ENCODE results near the gene LPAR6. TPM values are rescaled to one million over a fixed set of nuclear protein-coding genes. Genes with fewer than 3 reads are reported as not detected.

The LPAR6 gene
- total and polyA plus RNA-seq, 5 experiments from 2014 or later, result 7.3 to 14.7 (median 10.4) TPM

DNA sequence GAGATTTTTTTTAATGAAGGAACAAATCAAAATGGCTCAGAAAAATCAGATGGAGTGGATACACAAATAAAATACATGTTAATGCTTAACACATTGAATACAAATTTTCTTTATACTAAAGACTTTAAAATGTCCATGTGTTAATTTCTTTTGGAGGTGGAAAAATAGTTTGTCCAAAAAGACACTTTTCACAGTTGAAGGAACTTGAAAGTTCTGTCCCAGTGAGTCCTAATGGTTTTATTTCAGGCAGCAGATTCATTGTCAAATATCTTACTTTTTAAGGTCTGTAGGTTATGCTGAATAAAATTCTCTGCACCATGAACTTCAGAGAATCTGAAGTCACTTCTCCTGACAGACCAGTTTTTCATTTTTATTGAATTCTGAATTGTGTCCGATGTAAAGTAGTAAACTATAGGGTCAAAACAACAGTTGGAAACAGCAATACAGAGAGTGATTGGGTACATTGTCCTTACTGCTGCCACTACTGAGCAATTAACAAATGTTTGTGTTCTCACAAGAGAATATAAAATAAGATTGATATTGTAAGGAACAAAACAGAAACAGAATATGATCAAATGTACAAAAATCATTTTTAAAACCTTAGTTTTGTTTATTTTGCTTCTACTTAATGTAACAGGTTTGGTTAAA is 1.6 kb downstream of the LPAR6 start:
- Mint-ChIP-seq H3K4me1 (peaks cover 16 to 56% (median 38%) of the 10 kb centered on the region in 4 donors), H3K36me3 (peaks cover 0 to 3% (median 3%) of the 10 kb centered on the region in 3 donors)

DNA sequence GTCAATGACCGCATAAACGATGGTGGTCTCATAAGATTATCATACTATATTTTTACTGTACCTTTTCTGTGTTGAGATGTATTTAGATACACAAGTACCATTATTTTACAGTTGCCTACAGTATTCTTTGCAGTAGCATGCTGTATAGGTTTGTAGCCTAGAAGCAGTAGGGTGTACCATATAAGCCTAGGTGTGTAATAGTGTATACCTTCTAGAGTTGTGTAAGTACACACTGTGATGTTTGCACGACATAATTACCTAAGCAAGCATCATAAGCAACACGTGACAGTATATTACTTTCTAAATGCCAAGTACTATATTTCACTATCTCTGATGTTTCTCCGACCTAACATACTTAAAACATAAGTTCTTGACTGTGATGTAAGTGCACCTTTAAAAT is 2.7 kb downstream of the LPAR6 start:
- Mint-ChIP-seq H3K36me3 (peaks cover 0 to 2% (median 0%) of the 10 kb centered on the region in 3 donors), H3K4me3 (peak overlapping the region; percentile 59 to 91 (median 73)), H3K27me3 (no peaks in the 10 kb centered on the region), H3K27ac (peak overlapping the region in 3 of 10 donors; percentile 26 to 95 (median 73)), H3K4me1 (peaks cover 17 to 63% (median 41%) of the 10 kb centered on the region in 4 donors), H3K9me3 (no peaks in the 10 kb centered on the region)
- POLR2A ChIA-PET, result no interaction called here
- no peak for DNase-seq
- ATAC-seq, result no peak

More for the DNA sequence above, 1.6 kb downstream of the LPAR6 start:
- peak; percentile 35 to 48 for ATAC-seq
- Mint-ChIP-seq H3K4me3 (peak overlapping the region; percentile 83 to 99 (median 92)), H3K9me3 (peaks cover 0 to 2% (median 0%) of the 10 kb centered on the region in 9 donors), H3K27ac (peak overlapping the region; percentile 80 to 99 (median 94)), H3K27me3 (no peaks in the 10 kb centered on the region)
- DNase-seq, result no peak
- POLR2A ChIA-PET, result no interaction called here

DNA sequence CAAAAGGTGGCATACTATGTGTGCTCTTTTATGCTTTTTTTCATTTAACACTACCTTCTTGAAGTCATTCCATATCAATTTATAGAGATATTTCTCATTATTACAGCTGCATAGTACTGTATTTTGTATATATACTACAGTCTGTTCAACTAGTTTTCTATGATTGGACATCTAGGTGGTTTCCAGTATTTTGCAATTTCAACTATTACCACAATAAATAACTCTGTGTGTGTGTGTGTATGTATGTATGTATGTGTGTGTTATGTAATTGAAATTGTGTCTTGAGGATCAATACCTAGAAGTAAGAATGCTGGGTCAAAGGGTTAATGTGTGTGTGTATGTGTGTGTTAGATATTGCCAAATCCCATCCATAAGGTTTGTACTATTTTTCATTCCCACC is 7.0 kb downstream of the LPAR6 start:
- Mint-ChIP-seq H3K27me3 (no peaks in the 10 kb centered on the region), H3K9me3 (no peaks in the 10 kb centered on the region), H3K4me3 (no peak overlapping the region), H3K36me3 (peaks cover 0 to 6% (median 0%) of the 10 kb centered on the region in 3 donors), H3K27ac (peak overlapping the region in 7 of 10 donors; percentile 15 to 79 (median 48)), H3K4me1 (peaks cover 15 to 76% (median 50%) of the 10 kb centered on the region in 4 donors)
- no peak for ATAC-seq
- DNase-seq, result no peak
- POLR2A ChIA-PET, result no interaction called here

DNA sequence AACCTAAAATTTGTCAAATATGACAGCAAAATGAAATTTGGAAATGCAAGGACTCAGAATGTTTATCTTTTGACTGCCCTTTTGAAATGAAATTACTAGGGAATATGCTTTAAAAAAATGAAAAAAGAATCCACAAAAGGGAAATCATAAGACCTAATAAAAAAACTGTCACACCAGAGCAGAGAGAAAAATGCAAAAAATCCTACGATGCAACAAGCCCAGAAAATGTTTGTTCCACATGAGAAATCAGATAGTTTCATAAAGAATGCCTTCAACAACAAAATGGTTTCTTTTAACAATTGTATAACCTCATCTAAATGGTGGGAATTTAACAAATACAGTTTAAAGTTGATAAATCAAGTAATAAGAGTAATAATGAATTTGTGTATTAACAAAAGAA is 8.0 kb downstream of the LPAR6 start:
- no peaks in the 10 kb centered on the region for H3K9me3 Mint-ChIP-seq
- no peak for ATAC-seq
- no peak for DNase-seq
- H3K27me3 Mint-ChIP-seq, result no peaks in the 10 kb centered on the region
- POLR2A ChIA-PET, result no interaction called here
- H3K36me3 Mint-ChIP-seq, result peaks cover 0 to 6% (median 0%) of the 10 kb centered on the region in 3 donors
- H3K27ac Mint-ChIP-seq, result peak overlapping the region in 2 of 10 donors; percentile 2 to 79
- peaks cover 16 to 76% (median 51%) of the 10 kb centered on the region in 4 donors for H3K4me1 Mint-ChIP-seq
- no peak overlapping the region for H3K4me3 Mint-ChIP-seq

DNA sequence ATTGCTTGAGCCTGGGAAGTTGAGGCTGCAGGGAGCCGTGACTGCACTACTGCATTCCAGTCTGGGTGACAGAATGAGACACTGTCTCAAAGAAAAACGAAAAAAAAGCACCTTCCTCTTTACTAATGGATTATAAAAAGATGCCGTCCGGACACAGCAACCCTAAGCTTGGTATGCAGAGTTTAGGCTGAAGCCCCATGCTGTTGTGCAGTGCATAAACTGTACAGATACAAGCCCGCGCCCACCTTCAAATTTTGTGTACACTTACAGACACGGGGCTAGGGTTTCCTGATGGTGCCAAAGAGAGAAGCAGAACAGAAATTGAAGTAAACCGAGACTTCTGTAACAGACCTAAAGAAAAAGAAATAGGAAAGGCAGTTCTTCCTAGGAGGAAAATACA is 9.0 kb downstream of the LPAR6 start:
- no peak for ATAC-seq
- peaks cover 0 to 6% (median 0%) of the 10 kb centered on the region in 3 donors for H3K36me3 Mint-ChIP-seq

DNA sequence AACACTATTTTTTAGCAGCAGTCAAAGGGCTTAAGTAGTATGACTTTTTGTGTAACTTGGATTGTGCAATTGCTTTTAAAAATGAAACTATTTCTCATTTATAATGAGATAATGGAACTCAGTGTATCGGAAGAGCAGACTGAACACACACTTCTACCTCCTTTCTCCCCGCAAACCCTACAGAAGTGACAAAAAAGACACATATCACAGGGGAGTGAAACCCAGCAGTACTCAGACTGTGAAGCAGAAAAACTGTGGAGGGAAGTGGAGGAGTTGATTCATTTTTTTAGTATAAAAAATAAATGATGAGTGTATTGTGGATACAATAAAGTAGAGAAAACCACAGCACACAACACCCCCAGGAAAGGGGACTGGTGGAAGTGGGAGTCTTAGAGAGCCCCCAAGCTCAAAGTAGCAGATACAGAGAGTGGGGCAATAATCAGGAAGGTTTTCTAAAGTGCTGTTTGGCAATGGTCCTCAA is 9.7 kb downstream of the LPAR6 start:
- no peaks in the 10 kb centered on the region for H3K9me3 Mint-ChIP-seq
- peaks cover 16 to 64% (median 43%) of the 10 kb centered on the region in 4 donors for H3K4me1 Mint-ChIP-seq
- H3K27ac Mint-ChIP-seq, result peak overlapping the region in 8 of 10 donors; percentile 33 to 87 (median 66)
- DNase-seq, result no peak
- H3K4me3 Mint-ChIP-seq, result peak overlapping the region in 7 of 10 donors; percentile 38 to 67 (median 60)
- peaks cover 0 to 6% (median 0%) of the 10 kb centered on the region in 3 donors for H3K36me3 Mint-ChIP-seq
- H3K27me3 Mint-ChIP-seq, result no peaks in the 10 kb centered on the region
- POLR2A ChIA-PET, result no interaction called here
- ATAC-seq, result peak; percentile 28 to 50

More for the DNA sequence above, 9.0 kb downstream of the LPAR6 start:
- peak overlapping the region in 7 of 10 donors; percentile 24 to 80 (median 67) for H3K27ac Mint-ChIP-seq
- no peaks in the 10 kb centered on the region for H3K27me3 Mint-ChIP-seq
- POLR2A ChIA-PET, result no interaction called here
- no peak for DNase-seq
- no peaks in the 10 kb centered on the region for H3K9me3 Mint-ChIP-seq
- peaks cover 18 to 72% (median 50%) of the 10 kb centered on the region in 4 donors for H3K4me1 Mint-ChIP-seq
- H3K4me3 Mint-ChIP-seq, result no peak overlapping the region

DNA sequence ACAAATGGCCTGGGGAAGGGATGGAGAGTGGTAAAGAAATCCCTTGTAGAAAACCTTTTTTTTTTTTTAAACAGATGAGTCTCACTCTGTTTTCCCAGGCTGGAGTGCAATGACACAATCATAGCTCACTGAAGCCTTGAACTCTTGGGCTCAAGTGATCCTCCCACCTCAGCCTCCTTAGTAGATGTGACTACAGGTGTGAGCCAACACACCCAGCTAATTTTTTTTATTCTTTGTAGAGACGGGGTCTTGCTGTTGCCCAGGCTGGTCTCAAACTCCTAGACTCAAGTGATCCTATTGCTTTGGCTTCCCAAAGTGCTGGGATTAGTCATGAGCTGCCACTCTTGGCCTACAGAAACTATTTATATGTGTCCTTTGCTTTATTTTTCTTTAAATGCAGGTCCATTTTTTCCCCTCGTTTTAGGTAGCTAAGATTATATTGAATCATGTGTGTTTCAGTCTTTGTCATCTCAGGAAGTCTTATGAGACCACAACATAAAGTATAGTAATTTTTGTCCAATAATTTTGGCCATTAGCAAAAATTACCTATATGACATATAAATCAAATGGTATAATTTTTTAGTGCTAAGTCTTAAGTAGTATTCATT is 10.5 kb downstream of the LPAR6 start:
- Mint-ChIP-seq H3K4me3 (no peak overlapping the region), H3K27me3 (no peaks in the 10 kb centered on the region), H3K9me3 (no peaks in the 10 kb centered on the region), H3K4me1 (peaks cover 16 to 62% (median 42%) of the 10 kb centered on the region in 4 donors), H3K36me3 (peaks cover 0 to 6% (median 0%) of the 10 kb centered on the region in 3 donors), H3K27ac (peak overlapping the region in 2 of 10 donors; percentile 79)
- DNase-seq (no peak), ATAC-seq (no peak)
- POLR2A ChIA-PET, result no interaction called here

DNA sequence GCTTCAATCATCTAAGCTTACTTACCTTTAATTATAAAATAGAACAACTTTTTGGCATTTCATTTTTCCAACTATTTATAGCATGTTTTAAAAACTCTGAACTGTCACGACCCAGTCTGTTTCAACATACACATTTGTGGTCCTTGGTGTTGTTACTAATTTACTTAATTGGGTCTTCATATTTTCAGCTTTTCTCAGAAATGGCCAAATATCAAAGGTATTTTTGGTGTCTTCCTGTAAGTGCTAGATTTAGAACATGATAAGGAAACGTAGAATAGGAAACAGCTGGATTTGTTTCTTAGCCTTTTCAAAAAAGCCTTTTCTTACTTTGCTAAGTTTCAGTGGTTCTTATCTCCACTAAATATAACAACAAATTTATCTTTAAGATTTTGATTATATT is 11.4 kb downstream of the LPAR6 start:
- Mint-ChIP-seq H3K4me3 (peak overlapping the region in 2 of 10 donors; percentile 53 to 65), H3K36me3 (peaks cover 0 to 6% (median 4%) of the 10 kb centered on the region in 3 donors), H3K4me1 (peaks cover 13 to 56% (median 40%) of the 10 kb centered on the region in 4 donors), H3K27ac (peak overlapping the region in 2 of 10 donors; percentile 58 to 77), H3K27me3 (no peaks in the 10 kb centered on the region), H3K9me3 (peaks cover 0 to 3% (median 0%) of the 10 kb centered on the region in 9 donors)
- no peak for ATAC-seq
- DNase-seq, result no peak
- POLR2A ChIA-PET, result interaction anchor here (1.2 kb wide), 1 partner anchor 131 kb away, joined by 4 read pairs; no protein-coding TSS in a partner anchor

DNA sequence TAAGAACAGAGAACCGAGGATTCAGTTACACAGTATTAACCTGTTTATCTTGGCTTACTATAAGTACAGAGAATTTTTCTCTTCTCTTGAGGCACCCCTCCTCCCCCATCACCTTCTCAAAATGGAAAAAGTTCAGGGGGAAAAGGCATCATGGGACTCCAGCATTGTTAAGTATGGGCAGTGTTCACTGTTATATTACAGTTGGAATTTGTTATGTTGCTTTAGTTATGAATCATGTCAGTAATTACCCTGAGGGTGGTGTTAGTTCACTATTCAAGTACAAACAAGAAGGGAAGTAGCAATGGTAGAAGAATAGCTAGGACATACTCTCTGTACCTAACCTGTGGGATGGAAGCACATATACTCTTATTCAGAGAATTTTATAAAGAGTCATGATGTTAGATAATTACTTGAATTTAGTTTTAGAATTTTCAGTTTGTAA is 12.0 kb downstream of the LPAR6 start:
- peaks cover 0 to 5% (median 0%) of the 10 kb centered on the region in 9 donors for H3K9me3 Mint-ChIP-seq
- DNase-seq (no peak), ATAC-seq (peak; percentile 62 to 63)
- H3K27ac Mint-ChIP-seq, result peak overlapping the region in 5 of 10 donors; percentile 11 to 77 (median 49)
- peak overlapping the region in 6 of 10 donors; percentile 8 to 54 (median 48) for H3K4me3 Mint-ChIP-seq
- H3K27me3 Mint-ChIP-seq, result no peaks in the 10 kb centered on the region
- peaks cover 11 to 50% (median 37%) of the 10 kb centered on the region in 4 donors for H3K4me1 Mint-ChIP-seq
- POLR2A ChIA-PET, result interaction anchor here (1.2 kb wide), 1 partner anchor 131 kb away, joined by 4 read pairs; no protein-coding TSS in a partner anchor
- H3K36me3 Mint-ChIP-seq, result peaks cover 0 to 6% (median 4%) of the 10 kb centered on the region in 3 donors

DNA sequence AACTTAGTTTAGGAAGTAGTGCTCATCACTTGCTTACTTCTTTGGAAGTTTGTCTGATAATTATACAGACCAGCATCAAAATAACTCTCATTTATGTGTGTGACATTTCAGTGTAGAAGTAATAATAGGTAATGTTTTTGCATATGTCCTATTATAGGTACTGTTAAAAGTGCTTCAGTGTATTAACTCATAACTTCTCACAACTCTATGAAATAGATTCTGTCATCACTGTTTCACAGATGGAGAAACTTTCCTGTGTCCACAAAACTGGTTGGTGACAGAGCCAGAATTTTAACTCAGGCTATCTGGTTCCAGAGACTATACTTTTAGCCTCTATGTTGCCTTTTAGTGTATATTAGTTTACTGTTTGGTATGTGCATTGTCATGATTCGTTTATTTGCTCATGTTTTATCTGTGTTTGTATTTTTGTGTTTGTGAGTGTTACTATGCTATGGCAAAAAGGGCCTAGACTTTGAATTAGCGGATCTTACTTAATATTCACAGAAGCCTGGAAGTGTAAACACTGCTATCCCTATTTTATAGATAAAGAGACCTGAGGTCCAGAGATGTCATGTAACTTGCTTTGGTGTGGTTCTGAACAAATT is 12.7 kb downstream of the LPAR6 start:
- POLR2A ChIA-PET, result no interaction called here
- Mint-ChIP-seq H3K4me1 (peaks cover 11 to 47% (median 35%) of the 10 kb centered on the region in 4 donors), H3K9me3 (peaks cover 0 to 11% (median 0%) of the 10 kb centered on the region in 9 donors)

DNA sequence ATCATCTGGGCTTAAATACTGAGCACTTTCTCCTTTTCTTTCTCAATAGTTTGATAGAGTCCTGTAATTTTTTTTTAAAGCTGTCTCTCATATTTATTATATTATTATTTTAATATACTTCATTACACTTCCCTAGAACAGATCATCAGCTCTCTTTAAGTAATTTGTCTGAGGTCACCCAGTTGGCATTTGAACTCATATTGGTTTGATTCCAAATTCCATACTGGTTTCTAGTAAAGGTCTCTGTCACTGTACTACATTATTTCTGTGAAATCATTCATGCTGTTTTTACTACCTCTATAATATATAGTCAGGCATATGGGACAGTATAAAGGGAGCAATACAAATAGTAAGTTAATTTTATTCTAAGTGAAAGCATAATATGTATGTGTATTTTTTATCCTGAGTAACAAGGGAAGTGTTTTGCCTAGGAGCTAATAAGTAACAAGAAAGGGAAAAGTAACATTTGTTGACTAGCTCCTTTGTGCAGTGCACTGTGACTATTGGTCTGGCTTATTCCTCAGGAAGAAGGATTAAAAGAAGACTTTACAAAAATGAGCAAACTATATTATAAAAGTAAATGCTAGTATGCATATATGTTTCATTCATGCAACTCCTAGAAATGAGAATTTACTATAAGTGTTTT is 14.3 kb downstream of the LPAR6 start:
- peaks cover 8 to 35% (median 30%) of the 10 kb centered on the region in 4 donors for H3K4me1 Mint-ChIP-seq
- ATAC-seq (no peak), DNase-seq (no peak)
- H3K36me3 Mint-ChIP-seq, result peaks cover 0 to 24% (median 17%) of the 10 kb centered on the region in 3 donors
- peaks cover 0 to 11% (median 0%) of the 10 kb centered on the region in 9 donors for H3K9me3 Mint-ChIP-seq
- no peaks in the 10 kb centered on the region for H3K27me3 Mint-ChIP-seq
- POLR2A ChIA-PET, result interaction anchor here (0.5 kb wide), 1 partner anchor 172 kb away, joined by 3 read pairs; no protein-coding TSS in a partner anchor
- H3K4me3 Mint-ChIP-seq, result no peak overlapping the region
- H3K27ac Mint-ChIP-seq, result peak overlapping the region in 4 of 10 donors; percentile 4 to 12 (median 9)

More for the DNA sequence above, 12.7 kb downstream of the LPAR6 start:
- Mint-ChIP-seq H3K4me3 (no peak overlapping the region), H3K36me3 (peaks cover 0 to 9% (median 7%) of the 10 kb centered on the region in 3 donors), H3K27ac (peak overlapping the region in 7 of 10 donors; percentile 1 to 77 (median 27)), H3K27me3 (no peaks in the 10 kb centered on the region)
- no peak for DNase-seq
- ATAC-seq, result no peak

DNA sequence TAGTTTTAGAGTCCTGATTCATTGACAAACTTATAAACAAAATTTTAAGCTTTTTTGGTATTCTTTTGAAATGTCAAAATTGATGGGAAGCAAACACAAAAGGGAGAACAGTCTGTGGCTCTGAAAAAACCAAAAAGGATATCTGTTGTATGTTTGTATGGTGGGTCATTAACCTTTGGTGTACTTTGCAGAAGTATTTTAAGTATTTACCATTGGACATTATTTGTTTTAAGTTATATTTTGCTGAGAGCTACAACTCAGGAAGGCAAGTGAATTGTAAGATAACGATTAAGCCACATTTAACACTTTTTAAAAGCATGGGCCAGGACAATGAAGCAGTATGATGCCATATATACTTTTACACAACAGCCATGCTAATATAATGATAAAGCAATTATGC is 15.2 kb downstream of the LPAR6 start:
- H3K4me3 Mint-ChIP-seq, result no peak overlapping the region
- peaks cover 0 to 12% (median 4%) of the 10 kb centered on the region in 9 donors for H3K9me3 Mint-ChIP-seq
- ATAC-seq, result no peak
- no peaks in the 10 kb centered on the region for H3K27me3 Mint-ChIP-seq
- DNase-seq, result no peak
- peak overlapping the region in 2 of 10 donors; percentile 20 to 29 for H3K27ac Mint-ChIP-seq
- H3K36me3 Mint-ChIP-seq, result peaks cover 8 to 32% (median 24%) of the 10 kb centered on the region in 3 donors
- POLR2A ChIA-PET, result no interaction called here
- peaks cover 8 to 28% (median 25%) of the 10 kb centered on the region in 4 donors for H3K4me1 Mint-ChIP-seq

Measured in naive thymus-derived CD8-positive, alpha-beta T cell (primary cell).